Measurements from ENCODE around the gene MRPL30. TPM values are rescaled to one million over a fixed set of nuclear protein-coding genes. Genes with fewer than 3 reads are reported as not detected.
A peak's percentile ranks its signal among the peaks of the same experiment; 100 is the strongest.
"Not testable (repeated sequence)": the region's sequence is repeated elsewhere in the genome, so short reads cannot be mapped to it uniquely, and the experiment has no call there.

MRPL30 gene
- total RNA-seq, 1 experiment from 2014 or later = 28.7 TPM

DNA sequence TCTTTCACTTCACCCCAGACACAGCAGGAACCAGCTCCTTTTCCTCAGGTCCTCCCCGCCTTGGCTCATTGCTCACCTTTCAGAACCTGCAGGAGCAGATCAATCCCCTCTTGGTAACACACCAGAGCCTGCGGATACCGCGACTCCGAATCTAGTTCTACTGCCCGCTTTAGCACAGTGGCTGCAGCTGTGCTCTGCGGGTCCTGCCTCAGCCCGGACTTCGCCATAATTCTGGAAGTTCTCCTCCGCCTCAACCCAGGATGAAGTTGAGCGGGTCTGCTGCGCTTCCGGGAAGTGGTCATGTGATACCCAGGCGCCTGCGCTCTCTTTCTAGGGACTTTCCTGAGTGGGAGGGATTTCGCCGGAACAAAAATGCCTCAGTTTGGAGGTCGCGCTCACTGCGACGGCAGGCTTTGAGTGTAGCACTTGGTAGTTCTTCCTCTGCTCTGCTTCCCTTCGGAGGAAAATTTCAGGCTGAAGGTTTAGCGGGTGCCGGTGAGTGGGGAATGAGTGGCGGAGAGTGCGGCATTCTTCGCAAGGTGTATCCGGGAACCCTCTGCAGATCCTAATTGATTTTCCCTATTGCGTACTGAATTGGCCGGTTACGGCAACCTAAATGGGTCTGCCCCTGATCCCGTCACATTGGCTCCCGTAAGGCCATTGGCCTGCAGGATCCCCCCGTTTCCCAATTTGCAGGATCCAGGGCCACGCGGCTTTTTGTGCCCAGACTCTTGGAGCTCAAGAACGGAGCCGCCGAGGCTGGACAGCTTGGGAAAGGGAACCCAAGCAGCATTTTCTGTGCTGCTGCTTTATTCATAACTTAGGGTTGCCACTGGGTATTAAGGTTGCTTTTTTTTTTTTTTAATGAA is at the start of gene MRPL30, which contains the start of gene MITD1 (continued):
- TF ChIP-seq, protein P1, sequence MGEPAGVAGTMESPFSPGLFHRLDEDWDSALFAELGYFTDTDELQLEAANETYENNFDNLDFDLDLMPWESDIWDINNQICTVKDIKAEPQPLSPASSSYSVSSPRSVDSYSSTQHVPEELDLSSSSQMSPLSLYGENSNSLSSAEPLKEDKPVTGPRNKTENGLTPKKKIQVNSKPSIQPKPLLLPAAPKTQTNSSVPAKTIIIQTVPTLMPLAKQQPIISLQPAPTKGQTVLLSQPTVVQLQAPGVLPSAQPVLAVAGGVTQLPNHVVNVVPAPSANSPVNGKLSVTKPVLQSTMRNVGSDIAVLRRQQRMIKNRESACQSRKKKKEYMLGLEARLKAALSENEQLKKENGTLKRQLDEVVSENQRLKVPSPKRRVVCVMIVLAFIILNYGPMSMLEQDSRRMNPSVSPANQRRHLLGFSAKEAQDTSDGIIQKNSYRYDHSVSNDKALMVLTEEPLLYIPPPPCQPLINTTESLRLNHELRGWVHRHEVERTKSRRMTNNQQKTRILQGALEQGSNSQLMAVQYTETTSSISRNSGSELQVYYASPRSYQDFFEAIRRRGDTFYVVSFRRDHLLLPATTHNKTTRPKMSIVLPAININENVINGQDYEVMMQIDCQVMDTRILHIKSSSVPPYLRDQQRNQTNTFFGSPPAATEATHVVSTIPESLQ (CRISPR knock-in tag; IDR thresholded peaks at IDR 0.05) = no peak
- 0 out of 2 replicates have a peak, but pooled peaks have one; percentile 39 for TF ChIP-seq KAT7 (CRISPR knock-in tag; IDR thresholded peaks at IDR 0.05; ENCODE audit: borderline replicate concordance)

DNA sequence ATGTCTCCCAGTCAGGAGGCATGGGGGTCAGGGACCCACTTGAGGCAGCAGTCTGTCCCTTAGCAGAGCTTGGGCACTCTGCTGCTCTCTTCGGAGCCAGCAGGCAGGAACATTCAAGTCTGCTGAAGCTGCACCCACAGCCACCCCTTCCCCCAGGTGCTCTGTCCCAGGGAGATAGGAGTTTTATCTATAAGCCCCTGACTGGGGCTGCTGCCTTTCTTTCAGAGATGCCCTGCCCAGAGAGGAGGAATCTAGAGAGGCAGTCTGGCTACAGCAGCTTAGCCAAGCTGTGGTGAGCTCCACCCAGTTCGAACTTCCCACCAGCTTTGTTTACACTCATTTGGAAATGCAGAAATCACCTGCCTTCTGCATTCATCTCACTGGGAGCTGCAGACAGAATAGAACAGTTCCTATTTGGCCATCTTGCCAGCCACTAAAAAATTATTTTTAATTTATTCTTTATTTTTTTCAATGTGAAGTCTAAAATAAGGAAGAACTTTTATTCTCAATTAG is 45.9 kb upstream of the MRPL30 start:
- peaks cover 59% of the 10 kb centered on the region for H3K27me3 Mint-ChIP-seq (ENCODE audit: low read depth)
- H3K36me3 Mint-ChIP-seq = peaks cover 82% of the 10 kb centered on the region
- POLR2A ChIA-PET; H3K4me3 Mint-ChIP-seq; H3K4me1 Mint-ChIP-seq; H3K27ac Mint-ChIP-seq; ATAC-seq; DNase-seq (ENCODE audit: low spot score): not testable (repeated sequence)
- CTCF ChIA-PET = interaction anchor here (1.4 kb wide), 1 partner anchor 19 kb away, joined by 3 read pairs; the partner anchor contains the start of genes LIPT1 and TSGA10
- H3K9me3 Mint-ChIP-seq = peaks cover 78% of the 10 kb centered on the region

DNA sequence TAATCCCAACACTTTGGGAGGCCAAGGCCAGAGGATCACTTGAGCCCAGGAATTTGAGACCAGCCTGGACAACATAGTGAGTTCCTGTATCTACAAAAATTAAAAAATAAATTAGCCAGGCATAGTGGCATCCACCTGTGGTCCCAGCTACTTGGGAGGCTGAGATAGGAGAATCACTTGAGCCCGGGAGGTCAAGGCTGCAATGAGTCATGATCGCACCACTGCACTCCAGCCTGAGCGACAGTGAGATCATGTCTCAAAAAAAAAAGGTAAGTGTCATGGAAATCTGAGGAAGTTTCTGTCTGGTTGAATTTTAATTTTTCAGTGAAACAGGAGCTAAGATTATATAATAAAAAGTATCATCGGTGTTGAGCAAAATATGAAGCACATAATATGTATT is 42.0 kb upstream of the MRPL30 start:
- ATAC-seq (no peak), DNase-seq (ENCODE audit: low spot score) (no peak)
- Mint-ChIP-seq H3K4me3 (no peak overlapping the region), H3K36me3 (peaks cover 43% of the 10 kb centered on the region), H3K4me1 (peaks cover 16% of the 10 kb centered on the region), H3K9me3 (peaks cover 39% of the 10 kb centered on the region), H3K27ac (no peak overlapping the region), H3K27me3 (ENCODE audit: low read depth) (peaks cover 25% of the 10 kb centered on the region)
- POLR2A ChIA-PET = no interaction called here
- CTCF ChIA-PET = no interaction called here
- no peak for TF ChIP-seq PRRX2 (CRISPR knock-in tag; IDR thresholded peaks at IDR 0.05)
- no peak for TF ChIP-seq ZBTB21 (CRISPR knock-in tag; IDR thresholded peaks at IDR 0.05; ENCODE audit: borderline replicate concordance)
- TF ChIP-seq TEAD4 (CRISPR knock-in tag; IDR thresholded peaks at IDR 0.05) = no peak
- no peak for TF ChIP-seq CBFB (CRISPR knock-in tag; IDR thresholded peaks at IDR 0.05; ENCODE audit: low read depth)
- TF ChIP-seq RORB (CRISPR knock-in tag; IDR thresholded peaks at IDR 0.05) = no peak
- TF ChIP-seq, protein P2, sequence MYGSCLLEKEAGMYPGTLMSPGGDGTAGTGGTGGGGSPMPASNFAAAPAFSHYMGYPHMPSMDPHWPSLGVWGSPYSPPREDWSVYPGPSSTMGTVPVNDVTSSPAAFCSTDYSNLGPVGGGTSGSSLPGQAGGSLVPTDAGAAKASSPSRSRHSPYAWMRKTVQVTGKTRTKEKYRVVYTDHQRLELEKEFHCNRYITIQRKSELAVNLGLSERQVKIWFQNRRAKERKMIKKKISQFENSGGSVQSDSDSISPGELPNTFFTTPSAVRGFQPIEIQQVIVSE (CRISPR knock-in tag; IDR thresholded peaks at IDR 0.05; ENCODE audit: borderline replicate concordance) = no peak
- no peak for TF ChIP-seq FOXK1 (CRISPR knock-in tag; IDR thresholded peaks at IDR 0.05)
- no peak for TF ChIP-seq NR3C1 (CRISPR knock-in tag; conservative IDR thresholded peaks at IDR 0.05; ENCODE audit: low read depth)
- no peak for TF ChIP-seq MXD4 (CRISPR knock-in tag; IDR thresholded peaks at IDR 0.05; ENCODE audit: borderline replicate concordance)
- TF ChIP-seq HMGA2 (CRISPR knock-in tag; IDR thresholded peaks at IDR 0.05) = no peak
- TF ChIP-seq, protein P3, sequence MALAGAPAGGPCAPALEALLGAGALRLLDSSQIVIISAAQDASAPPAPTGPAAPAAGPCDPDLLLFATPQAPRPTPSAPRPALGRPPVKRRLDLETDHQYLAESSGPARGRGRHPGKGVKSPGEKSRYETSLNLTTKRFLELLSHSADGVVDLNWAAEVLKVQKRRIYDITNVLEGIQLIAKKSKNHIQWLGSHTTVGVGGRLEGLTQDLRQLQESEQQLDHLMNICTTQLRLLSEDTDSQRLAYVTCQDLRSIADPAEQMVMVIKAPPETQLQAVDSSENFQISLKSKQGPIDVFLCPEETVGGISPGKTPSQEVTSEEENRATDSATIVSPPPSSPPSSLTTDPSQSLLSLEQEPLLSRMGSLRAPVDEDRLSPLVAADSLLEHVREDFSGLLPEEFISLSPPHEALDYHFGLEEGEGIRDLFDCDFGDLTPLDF (CRISPR knock-in tag; IDR thresholded peaks at IDR 0.05) = no peak
- TF ChIP-seq, protein P4, sequence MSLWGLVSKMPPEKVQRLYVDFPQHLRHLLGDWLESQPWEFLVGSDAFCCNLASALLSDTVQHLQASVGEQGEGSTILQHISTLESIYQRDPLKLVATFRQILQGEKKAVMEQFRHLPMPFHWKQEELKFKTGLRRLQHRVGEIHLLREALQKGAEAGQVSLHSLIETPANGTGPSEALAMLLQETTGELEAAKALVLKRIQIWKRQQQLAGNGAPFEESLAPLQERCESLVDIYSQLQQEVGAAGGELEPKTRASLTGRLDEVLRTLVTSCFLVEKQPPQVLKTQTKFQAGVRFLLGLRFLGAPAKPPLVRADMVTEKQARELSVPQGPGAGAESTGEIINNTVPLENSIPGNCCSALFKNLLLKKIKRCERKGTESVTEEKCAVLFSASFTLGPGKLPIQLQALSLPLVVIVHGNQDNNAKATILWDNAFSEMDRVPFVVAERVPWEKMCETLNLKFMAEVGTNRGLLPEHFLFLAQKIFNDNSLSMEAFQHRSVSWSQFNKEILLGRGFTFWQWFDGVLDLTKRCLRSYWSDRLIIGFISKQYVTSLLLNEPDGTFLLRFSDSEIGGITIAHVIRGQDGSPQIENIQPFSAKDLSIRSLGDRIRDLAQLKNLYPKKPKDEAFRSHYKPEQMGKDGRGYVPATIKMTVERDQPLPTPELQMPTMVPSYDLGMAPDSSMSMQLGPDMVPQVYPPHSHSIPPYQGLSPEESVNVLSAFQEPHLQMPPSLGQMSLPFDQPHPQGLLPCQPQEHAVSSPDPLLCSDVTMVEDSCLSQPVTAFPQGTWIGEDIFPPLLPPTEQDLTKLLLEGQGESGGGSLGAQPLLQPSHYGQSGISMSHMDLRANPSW (CRISPR knock-in tag; conservative IDR thresholded peaks at IDR 0.05; ENCODE audit: low read depth) = no peak
- TF ChIP-seq, protein P5, sequence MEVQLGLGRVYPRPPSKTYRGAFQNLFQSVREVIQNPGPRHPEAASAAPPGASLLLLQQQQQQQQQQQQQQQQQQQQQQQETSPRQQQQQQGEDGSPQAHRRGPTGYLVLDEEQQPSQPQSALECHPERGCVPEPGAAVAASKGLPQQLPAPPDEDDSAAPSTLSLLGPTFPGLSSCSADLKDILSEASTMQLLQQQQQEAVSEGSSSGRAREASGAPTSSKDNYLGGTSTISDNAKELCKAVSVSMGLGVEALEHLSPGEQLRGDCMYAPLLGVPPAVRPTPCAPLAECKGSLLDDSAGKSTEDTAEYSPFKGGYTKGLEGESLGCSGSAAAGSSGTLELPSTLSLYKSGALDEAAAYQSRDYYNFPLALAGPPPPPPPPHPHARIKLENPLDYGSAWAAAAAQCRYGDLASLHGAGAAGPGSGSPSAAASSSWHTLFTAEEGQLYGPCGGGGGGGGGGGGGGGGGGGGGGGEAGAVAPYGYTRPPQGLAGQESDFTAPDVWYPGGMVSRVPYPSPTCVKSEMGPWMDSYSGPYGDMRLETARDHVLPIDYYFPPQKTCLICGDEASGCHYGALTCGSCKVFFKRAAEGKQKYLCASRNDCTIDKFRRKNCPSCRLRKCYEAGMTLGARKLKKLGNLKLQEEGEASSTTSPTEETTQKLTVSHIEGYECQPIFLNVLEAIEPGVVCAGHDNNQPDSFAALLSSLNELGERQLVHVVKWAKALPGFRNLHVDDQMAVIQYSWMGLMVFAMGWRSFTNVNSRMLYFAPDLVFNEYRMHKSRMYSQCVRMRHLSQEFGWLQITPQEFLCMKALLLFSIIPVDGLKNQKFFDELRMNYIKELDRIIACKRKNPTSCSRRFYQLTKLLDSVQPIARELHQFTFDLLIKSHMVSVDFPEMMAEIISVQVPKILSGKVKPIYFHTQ (CRISPR knock-in tag; IDR thresholded peaks at IDR 0.05) = no peak
- TF ChIP-seq, protein P6, sequence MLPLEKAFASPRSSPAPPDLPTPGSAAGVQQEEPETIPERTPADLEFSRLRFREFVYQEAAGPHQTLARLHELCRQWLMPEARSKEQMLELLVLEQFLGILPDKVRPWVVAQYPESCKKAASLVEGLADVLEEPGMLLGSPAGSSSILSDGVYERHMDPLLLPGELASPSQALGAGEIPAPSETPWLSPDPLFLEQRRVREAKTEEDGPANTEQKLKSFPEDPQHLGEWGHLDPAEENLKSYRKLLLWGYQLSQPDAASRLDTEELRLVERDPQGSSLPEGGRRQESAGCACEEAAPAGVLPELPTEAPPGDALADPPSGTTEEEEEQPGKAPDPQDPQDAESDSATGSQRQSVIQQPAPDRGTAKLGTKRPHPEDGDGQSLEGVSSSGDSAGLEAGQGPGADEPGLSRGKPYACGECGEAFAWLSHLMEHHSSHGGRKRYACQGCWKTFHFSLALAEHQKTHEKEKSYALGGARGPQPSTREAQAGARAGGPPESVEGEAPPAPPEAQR (CRISPR knock-in tag; IDR thresholded peaks at IDR 0.05) = no peak
- no peak for TF ChIP-seq TEAD1 (CRISPR knock-in tag; IDR thresholded peaks at IDR 0.05)
- TF ChIP-seq, protein P7, sequence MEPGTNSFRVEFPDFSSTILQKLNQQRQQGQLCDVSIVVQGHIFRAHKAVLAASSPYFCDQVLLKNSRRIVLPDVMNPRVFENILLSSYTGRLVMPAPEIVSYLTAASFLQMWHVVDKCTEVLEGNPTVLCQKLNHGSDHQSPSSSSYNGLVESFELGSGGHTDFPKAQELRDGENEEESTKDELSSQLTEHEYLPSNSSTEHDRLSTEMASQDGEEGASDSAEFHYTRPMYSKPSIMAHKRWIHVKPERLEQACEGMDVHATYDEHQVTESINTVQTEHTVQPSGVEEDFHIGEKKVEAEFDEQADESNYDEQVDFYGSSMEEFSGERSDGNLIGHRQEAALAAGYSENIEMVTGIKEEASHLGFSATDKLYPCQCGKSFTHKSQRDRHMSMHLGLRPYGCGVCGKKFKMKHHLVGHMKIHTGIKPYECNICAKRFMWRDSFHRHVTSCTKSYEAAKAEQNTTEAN (CRISPR knock-in tag; IDR thresholded peaks at IDR 0.05) = no peak
